ENCODE measurements around the gene ARAP3. TPM values are rescaled to one million over a fixed set of nuclear protein-coding genes. Genes with fewer than 3 reads are reported as not detected.

The ARAP3 gene
- total and polyA plus RNA-seq, 2 donors (not counting 1 experiment from before 2014, with no cell fraction given): 0.34 to 3.7 TPM

GRCh38 chr5:141729387-141730006, 47.5 kb upstream of the ARAP3 start:
- H3K36me3 ChIP-seq (replicated peaks in 1 of 2; ENCODE audit: control extremely low read depth in 1 of 2, control insufficient read depth in 1 of 2, extremely low read depth in 1 of 2, insufficient read depth in 2 of 2, low read length in 1 of 2): no peaks in the 10 kb centered on the region
- no peak overlapping the region for H3K9ac ChIP-seq (ENCODE audit: low read length)

GRCh38 chr5:141725891-141726290, 43.9 kb upstream of the ARAP3 start:
- CTCF ChIA-PET: no interaction called here

More at GRCh38 chr5:141729387-141730006, 47.5 kb upstream of the ARAP3 start:
- ChIA-PET POLR2A (no interaction called here), CTCF (no interaction called here)
- Mint-ChIP-seq H3K27ac (no peak overlapping the region), H3K9me3 (ENCODE audit: insufficient read depth) (no peaks in the 10 kb centered on the region), H3K27me3 (peaks cover 24% of the 10 kb centered on the region), H3K4me3 (no peak overlapping the region), H3K4me1 (no peaks in the 10 kb centered on the region)
- intact Hi-C loops (cut with micrococcal nuclease): no loop called here
- Histone ChIP-seq H3K4me1 (ENCODE audit: control insufficient read depth in 2 of 2, insufficient read depth in 2 of 2, low read length in 2 of 2) (no peaks in the 10 kb centered on the region), H3K27ac (ENCODE audit: low read length in 2 of 2) (no peak overlapping the region), H3K4me2 (replicated peaks; ENCODE audit: low read depth, low read length, poor library complexity, severe bottlenecking) (no peak overlapping the region), H3K79me2 (ENCODE audit: control insufficient read depth, insufficient read depth, low read length) (no peaks in the 10 kb centered on the region), H3K4me3 (ENCODE audit: control extremely low read depth in 1 of 5, extremely low read depth in 1 of 5, insufficient read depth in 1 of 5, low read depth in 2 of 5, low read length in 4 of 5) (no peak overlapping the region), H3K27me3 (replicated peaks in 1 of 4; ENCODE audit: control extremely low read depth in 1 of 4, control insufficient read depth in 3 of 4, insufficient read depth in 4 of 4, low read length in 3 of 4) (peaks cover 0 to 5% (median 3%) of the 10 kb centered on the region in 4 experiments), H2AFZ (ENCODE audit: insufficient read depth, low read depth, low read length, poor library complexity, severe bottlenecking) (no peak overlapping the region), H3K9me3 (ENCODE audit: control extremely low read depth in 1 of 3, control insufficient read depth in 2 of 3, insufficient read depth in 1 of 3, low read length in 2 of 3) (no peaks in the 10 kb centered on the region), H4K20me1 (ENCODE audit: control insufficient read depth, insufficient read depth, low read length, poor library complexity, severe bottlenecking) (no peaks in the 10 kb centered on the region)
- WGBS (ENCODE audit: insufficient coverage): 70% methylated on average over 3 of the region's 6 CpGs
- no peak for ATAC-seq (ENCODE audit: low read depth)
- TF ChIP-seq EZH2 (IDR thresholded peaks at IDR 0.05; ENCODE audit: borderline replicate concordance, insufficient read depth, low read depth, low read length, poor library complexity, severe bottlenecking) (no peak), CTCF (IDR thresholded peaks at IDR 0.05) (no peak)
- DNase-seq: no peak

More at GRCh38 chr5:141725891-141726290, 43.9 kb upstream of the ARAP3 start:
- H3K9me3 Mint-ChIP-seq (ENCODE audit: insufficient read depth): no peaks in the 10 kb centered on the region
- ATAC-seq (ENCODE audit: low read depth) (no peak), DNase-seq (no peak)
- no peak overlapping the region for H3K27ac Mint-ChIP-seq
- Histone ChIP-seq H4K20me1 (ENCODE audit: control insufficient read depth, insufficient read depth, low read length, poor library complexity, severe bottlenecking) (no peaks in the 10 kb centered on the region), H3K36me3 (replicated peaks in 1 of 2; ENCODE audit: control extremely low read depth in 1 of 2, control insufficient read depth in 1 of 2, extremely low read depth in 1 of 2, insufficient read depth in 2 of 2, low read length in 1 of 2) (no peaks in the 10 kb centered on the region), H3K4me1 (ENCODE audit: control insufficient read depth in 2 of 2, insufficient read depth in 2 of 2, low read length in 2 of 2) (no peaks in the 10 kb centered on the region), H3K4me3 (ENCODE audit: control extremely low read depth in 1 of 5, extremely low read depth in 1 of 5, insufficient read depth in 1 of 5, low read depth in 2 of 5, low read length in 4 of 5) (no peak overlapping the region), H3K79me2 (ENCODE audit: control insufficient read depth, insufficient read depth, low read length) (no peaks in the 10 kb centered on the region), H3K27ac (ENCODE audit: low read length in 2 of 2) (no peak overlapping the region), H3K9ac (ENCODE audit: low read length) (no peak overlapping the region), H2AFZ (ENCODE audit: insufficient read depth, low read depth, low read length, poor library complexity, severe bottlenecking) (no peak overlapping the region), H3K9me3 (ENCODE audit: control extremely low read depth in 1 of 3, control insufficient read depth in 2 of 3, insufficient read depth in 1 of 3, low read length in 2 of 3) (no peaks in the 10 kb centered on the region), H3K27me3 (replicated peaks in 1 of 4; ENCODE audit: control extremely low read depth in 1 of 4, control insufficient read depth in 3 of 4, insufficient read depth in 4 of 4, low read length in 3 of 4) (peaks cover 0 to 5% (median under 1%) of the 10 kb centered on the region in 4 experiments), H3K4me2 (replicated peaks; ENCODE audit: low read depth, low read length, poor library complexity, severe bottlenecking) (no peak overlapping the region)
- H3K4me1 Mint-ChIP-seq: no peaks in the 10 kb centered on the region
- POLR2A ChIA-PET: no interaction called here
- intact Hi-C loops (cut with micrococcal nuclease): no loop called here
- WGBS (ENCODE audit: insufficient coverage): 91% methylated on average over 2 of the region's 3 CpGs
- no peak for TF ChIP-seq CTCF (IDR thresholded peaks at IDR 0.05)
- TF ChIP-seq EZH2 (IDR thresholded peaks at IDR 0.05; ENCODE audit: borderline replicate concordance, insufficient read depth, low read depth, low read length, poor library complexity, severe bottlenecking): no peak
- H3K4me3 Mint-ChIP-seq: no peak overlapping the region
- peaks cover 21% of the 10 kb centered on the region for H3K27me3 Mint-ChIP-seq

All from B cell (primary cell).